CD4-positive, alpha-beta T cell treated with Interleukin-10 for 1 hour (primary cell): Measurements from ENCODE around the gene VPREB3.
A peak's percentile ranks its signal among the peaks of the same experiment; 100 is the strongest.

Experiments
- DNase-seq: peaks from one replicate; pipeline ENCODE4 v3.0.0-alpha.2; 2020

VPREB3 gene

GRCh38 chr22:23722160-23722559 lies 32.1 kb downstream of the VPREB3 start:
- DNase-seq = no peak

GRCh38 chr22:23720855-23721254 lies 33.4 kb downstream of the VPREB3 start:
- DNase-seq = no peak

DNA sequence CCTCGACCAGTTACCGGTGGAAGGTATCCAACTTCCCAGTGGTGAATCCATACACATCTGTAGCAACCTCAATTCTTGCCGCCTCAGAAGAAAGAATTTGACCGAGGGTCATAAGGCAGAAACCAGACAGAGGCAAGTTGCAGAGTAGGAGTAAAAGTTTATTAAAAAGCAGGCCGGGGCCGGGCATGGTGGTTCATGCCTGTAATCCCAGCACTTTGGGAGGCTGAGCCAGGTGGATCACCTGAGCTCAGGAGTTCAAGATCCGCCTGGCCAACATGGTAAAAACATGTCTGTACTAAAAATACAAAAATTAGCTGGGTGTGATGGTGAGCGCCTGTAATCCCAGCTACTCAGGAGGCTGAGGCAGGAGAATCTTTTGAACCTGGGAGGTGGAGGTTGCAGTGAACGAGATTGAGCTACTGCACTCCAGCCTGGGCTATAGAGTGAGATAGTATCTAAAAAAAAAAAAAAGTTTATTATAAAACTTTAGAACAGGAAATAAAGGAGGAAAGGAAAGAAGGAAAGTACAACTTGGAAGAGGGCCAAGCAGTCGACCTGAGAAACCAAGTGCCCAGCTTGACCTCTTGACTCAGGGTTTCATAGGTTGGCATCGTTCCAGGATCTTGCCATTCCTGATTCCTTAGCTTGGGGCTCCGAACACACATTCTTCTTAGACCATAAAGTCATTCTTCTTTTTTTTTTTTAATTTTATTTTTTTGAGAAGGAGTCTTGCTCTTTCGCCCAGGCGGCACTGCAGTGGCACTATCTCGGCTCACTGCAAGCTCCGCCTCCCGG lies 35.7 kb downstream of the VPREB3 start:
- no peak for DNase-seq

- DNase-seq = peak; percentile 85
These were observed 37.1 kb downstream of the VPREB3 start for GRCh38 chr22:23716811-23717801.

GRCh38 chr22:23715806-23716375 lies 38.3 kb downstream of the VPREB3 start:
- no peak for DNase-seq

DNA sequence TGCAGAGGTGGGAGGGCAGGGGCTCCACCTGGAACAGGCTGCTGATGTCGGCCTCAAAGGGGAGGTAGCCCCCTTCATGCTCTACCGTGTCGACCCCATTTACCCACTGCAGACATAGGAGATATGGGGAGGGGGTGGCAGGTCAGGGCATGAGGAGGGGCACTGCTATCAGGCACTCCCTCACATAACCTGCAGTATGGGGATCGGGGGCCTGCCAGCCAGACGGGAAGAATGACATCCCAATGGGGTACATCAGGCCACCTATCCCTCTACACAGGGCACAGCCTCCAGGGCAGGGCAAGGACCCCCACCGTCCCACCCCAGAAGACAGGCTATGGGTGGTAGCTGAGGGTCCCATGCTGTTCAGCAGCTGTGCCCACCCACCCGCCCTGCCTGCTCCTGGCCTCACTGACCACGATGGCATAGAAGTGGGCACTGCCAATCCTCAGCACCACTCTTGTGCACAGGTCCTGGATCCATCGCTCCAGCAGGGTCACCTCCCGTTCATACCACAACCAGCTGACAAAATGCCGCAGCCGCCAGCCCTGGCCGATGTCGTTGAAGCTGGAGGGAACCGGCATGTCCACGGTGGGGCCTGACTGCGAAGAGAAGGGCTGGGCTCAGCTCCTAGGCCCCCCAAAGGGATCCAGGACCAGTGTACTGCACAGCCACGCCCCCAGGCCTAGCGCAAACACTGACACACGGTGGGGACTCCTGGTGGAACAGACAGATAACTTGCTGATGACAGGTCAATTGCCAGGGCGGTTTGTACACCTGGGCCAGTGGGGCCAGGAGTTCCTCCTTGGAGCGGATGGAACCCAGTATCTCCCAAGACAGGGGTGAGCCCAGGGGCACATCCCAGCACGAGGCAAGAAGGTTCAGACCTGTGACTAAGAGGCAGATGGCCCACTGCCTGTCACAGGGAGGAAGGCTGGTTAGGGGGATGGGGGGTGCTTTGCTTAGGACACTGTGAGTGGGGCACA lies 39.3 kb downstream of the VPREB3 start:
- no peak for DNase-seq

GRCh38 chr22:23713696-23714595 lies 40.3 kb downstream of the VPREB3 start:
- no peak for DNase-seq

GRCh38 chr22:23712256-23712655 lies 42.0 kb downstream of the VPREB3 start:
- no peak for DNase-seq

DNA sequence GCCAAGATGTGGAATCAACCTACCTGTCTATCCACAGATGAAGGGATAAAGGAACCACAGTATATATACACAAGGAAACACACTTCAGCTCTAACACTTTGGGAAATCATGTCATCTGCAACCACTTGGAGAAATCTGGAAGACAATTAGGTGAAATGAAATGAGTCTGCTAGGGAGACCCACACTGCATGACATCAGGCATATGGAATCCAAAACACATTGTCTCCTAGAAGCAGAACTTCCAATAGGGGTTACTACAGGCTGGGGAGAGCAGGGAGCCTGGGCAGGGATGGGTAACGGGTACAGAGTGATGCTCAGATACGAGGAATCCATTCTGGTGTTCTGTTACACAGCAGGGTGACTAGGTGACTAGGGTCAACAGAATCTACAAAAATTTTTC lies 45.1 kb downstream of the VPREB3 start:
- DNase-seq = no peak

DNA sequence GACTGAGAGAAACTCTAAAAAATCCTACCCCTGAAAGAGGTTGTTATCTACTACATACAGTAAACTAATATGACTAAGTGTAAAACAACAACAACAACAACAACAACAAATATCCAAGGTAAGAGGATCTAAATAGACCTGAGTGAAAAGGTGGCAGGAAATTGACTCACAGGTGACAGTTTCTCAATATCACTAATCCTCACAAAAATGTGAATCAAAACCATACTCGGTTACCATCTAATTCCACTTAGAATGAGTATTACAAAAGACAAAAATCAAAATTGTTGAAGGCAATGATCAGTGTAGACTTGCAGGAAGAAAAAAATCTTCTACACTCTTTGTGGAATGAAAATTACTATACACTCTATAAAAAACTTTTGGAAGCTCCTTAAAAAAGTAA lies 46.0 kb downstream of the VPREB3 start:
- no peak for DNase-seq

GRCh38 chr22:23705358-23705757 lies 48.9 kb downstream of the VPREB3 start:
- no peak for DNase-seq

GRCh38 chr22:23704829-23705228 lies 49.4 kb downstream of the VPREB3 start:
- no peak for DNase-seq

DNA sequence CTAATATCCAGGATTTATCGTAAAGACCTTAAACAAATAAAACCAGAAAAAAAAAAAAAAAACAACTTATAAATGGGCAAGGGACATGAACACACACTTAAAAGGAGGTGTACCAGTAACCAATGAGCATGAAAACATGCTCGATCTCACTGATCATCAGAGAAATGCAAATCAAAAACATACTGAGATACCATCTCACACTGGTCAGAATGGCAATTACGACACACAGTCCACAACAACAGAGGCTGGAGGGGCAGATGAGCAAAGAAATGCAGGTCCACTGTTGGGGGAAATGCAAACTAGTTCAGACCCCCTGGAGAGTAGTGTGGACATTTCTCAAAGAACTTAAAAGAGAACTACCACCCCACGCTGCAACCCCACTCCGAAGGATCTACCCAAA lies 50.2 kb downstream of the VPREB3 start:
- no peak for DNase-seq
